ENCODE results near the gene CSGALNACT2. TPM values are rescaled to one million over a fixed set of nuclear protein-coding genes. Genes with fewer than 3 reads are reported as not detected.

Gene CSGALNACT2
- total RNA-seq, 1 experiment from 2014 or later: 8.9 TPM

DNA sequence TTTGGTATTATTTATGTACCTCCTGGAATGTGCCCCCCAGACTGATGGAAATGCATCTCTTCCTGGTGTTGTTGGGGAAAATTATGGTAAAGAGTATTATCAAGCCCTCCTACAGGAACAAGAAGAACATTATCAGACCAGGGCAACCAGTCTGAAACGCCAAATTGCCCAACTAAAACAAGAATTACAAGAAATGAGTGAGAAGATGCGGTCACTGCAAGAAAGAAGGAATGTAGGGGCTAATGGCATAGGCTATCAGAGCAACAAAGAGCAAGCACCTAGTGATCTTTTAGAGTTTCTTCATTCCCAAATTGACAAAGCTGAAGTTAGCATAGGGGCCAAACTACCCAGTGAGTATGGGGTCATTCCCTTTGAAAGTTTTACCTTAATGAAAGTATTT is 17.0 kb downstream of the CSGALNACT2 start:
- H3K27me3 ChIP-seq (ENCODE audit: insufficient read depth, low read length): no peaks in the 10 kb centered on the region
- no peaks in the 10 kb centered on the region for H3K79me2 ChIP-seq (ENCODE audit: insufficient read depth, low read length)
- no peak overlapping the region for H2BK5ac ChIP-seq (ENCODE audit: insufficient read length, low read length)
- H3T11ph ChIP-seq (ENCODE audit: low read length): no peak overlapping the region
- no peak overlapping the region for H3K27ac ChIP-seq (ENCODE audit: insufficient read length, low read depth, low read length)
- H3K4me2 ChIP-seq (ENCODE audit: insufficient read depth, insufficient read length, low read length): no peak overlapping the region
- Mint-ChIP-seq H3K27ac (no peak overlapping the region), H3K4me3 (no peak overlapping the region), H3K27me3 (ENCODE audit: low read depth) (no peaks in the 10 kb centered on the region), H3K9me3 (no peaks in the 10 kb centered on the region), H3K4me1 (peaks cover 11 to 14% of the 10 kb centered on the region in 2 experiments), H3K36me3 (ENCODE audit: insufficient read depth in 1 of 3, low read depth in 3 of 3) (no peaks in the 10 kb centered on the region)
- no peak overlapping the region for H2AK5ac ChIP-seq (ENCODE audit: insufficient read length, low read length)
- no peak overlapping the region for H2BK15ac ChIP-seq (ENCODE audit: low read depth, low read length)
- no peaks in the 10 kb centered on the region for H4K20me1 ChIP-seq (ENCODE audit: control insufficient read depth, insufficient read depth, insufficient read length)
- no peak overlapping the region for H3K56ac ChIP-seq (ENCODE audit: insufficient read length, low read depth, low read length)
- no peak overlapping the region for H3K23ac ChIP-seq (ENCODE audit: insufficient read length, low read depth, low read length)
- no CpG with 5 or more reads among the region's 2 CpGs for WGBS (ENCODE audit: extremely low coverage, insufficient read length, low lambda C conversion rate)
- H3K9me3 ChIP-seq (ENCODE audit: control insufficient read depth, low read depth, low read length): no peaks in the 10 kb centered on the region
- H2BK20ac ChIP-seq (ENCODE audit: low read depth, low read length, poor library complexity, severe bottlenecking): no peak overlapping the region
- H3K4ac ChIP-seq (ENCODE audit: low read depth, low read length): no peak overlapping the region
- H4K8ac ChIP-seq (replicated peaks; ENCODE audit: insufficient read length, low read depth, low read length): no peak overlapping the region
- H3K18ac ChIP-seq (ENCODE audit: insufficient read length, low read depth, low read length): no peak overlapping the region
- no peak overlapping the region for H4K5ac ChIP-seq (ENCODE audit: insufficient read length, low read depth, low read length)
- peaks cover 3% of the 10 kb centered on the region for H3K79me1 ChIP-seq (ENCODE audit: insufficient read depth, low read depth, low read length, poor library complexity, severe bottlenecking)
- no peak overlapping the region for H3K14ac ChIP-seq (ENCODE audit: insufficient read depth, low read length)
- no peak overlapping the region for H3K9ac ChIP-seq (ENCODE audit: extremely low read depth, insufficient read length, low read length)
- TF ChIP-seq, protein P1, sequence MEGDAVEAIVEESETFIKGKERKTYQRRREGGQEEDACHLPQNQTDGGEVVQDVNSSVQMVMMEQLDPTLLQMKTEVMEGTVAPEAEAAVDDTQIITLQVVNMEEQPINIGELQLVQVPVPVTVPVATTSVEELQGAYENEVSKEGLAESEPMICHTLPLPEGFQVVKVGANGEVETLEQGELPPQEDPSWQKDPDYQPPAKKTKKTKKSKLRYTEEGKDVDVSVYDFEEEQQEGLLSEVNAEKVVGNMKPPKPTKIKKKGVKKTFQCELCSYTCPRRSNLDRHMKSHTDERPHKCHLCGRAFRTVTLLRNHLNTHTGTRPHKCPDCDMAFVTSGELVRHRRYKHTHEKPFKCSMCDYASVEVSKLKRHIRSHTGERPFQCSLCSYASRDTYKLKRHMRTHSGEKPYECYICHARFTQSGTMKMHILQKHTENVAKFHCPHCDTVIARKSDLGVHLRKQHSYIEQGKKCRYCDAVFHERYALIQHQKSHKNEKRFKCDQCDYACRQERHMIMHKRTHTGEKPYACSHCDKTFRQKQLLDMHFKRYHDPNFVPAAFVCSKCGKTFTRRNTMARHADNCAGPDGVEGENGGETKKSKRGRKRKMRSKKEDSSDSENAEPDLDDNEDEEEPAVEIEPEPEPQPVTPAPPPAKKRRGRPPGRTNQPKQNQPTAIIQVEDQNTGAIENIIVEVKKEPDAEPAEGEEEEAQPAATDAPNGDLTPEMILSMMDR (conservative IDR thresholded peaks at IDR 0.05): no peak
- no peaks in the 10 kb centered on the region for H3K4me1 ChIP-seq (ENCODE audit: insufficient read depth, low read length)
- H2BK120ac ChIP-seq (ENCODE audit: low read depth, low read length, poor library complexity, severe bottlenecking): no peak overlapping the region
- no peak overlapping the region for H4K91ac ChIP-seq (ENCODE audit: insufficient read length, low read depth, low read length)
- DNase-seq: no peak
- no peaks in the 10 kb centered on the region for H3K23me2 ChIP-seq (ENCODE audit: insufficient read length, low read depth, low read length, poor library complexity, severe bottlenecking)
- no peak overlapping the region for H2AFZ ChIP-seq (ENCODE audit: low read length)
- no peak overlapping the region for H2BK12ac ChIP-seq (ENCODE audit: insufficient read length, low read depth, low read length)
